Tibial nerve (tissue), 4 donors: ENCODE results near the gene PFN3. TPM values are rescaled to one million over a fixed set of nuclear protein-coding genes. Genes with fewer than 3 reads are reported as not detected.

Source experiments
- DNase-seq, 2 donors: peaks; one replicate each; pipeline ENCODE4 v3.0.0-alpha.2; 2019; ENCODE audit warnings: low spot score in 2 of 2
- H3K27ac ChIP-seq, 4 donors: fragments of 200-600 bp; sonication (generic) in 3 of 4; one replicate each; pipeline ENCODE4 v1.5.1; 2017 to 2019; ENCODE audit warnings: mild to moderate bottlenecking in 1 of 4
- H3K27me3 ChIP-seq, 2 donors: fragments of 200-600 bp; sonication (generic) in 1 of 2; one replicate each; pipeline versions ENCODE4 v1.5.1 to v1.6.0; 2017 to 2019
- H3K36me3 ChIP-seq, 3 donors: fragments of 200-600 bp; sonication (generic); one replicate each; pipeline ENCODE4 v1.5.1; 2018 to 2019
- H3K4me1 ChIP-seq, 4 donors: fragments of 200-600 bp; sonication (generic) in 3 of 4; one replicate each; pipeline ENCODE4 v1.5.1; 2017 to 2019
- H3K4me3 ChIP-seq, 4 donors: fragments of 200-600 bp; sonication (generic) in 3 of 4; one replicate each; pipeline ENCODE4 v1.5.1; 2017 to 2019; ENCODE audit warnings: mild to moderate bottlenecking in 1 of 4, moderate library complexity in 1 of 4
- H3K9me3 ChIP-seq, 4 donors: fragments of 200-600 bp; sonication (generic) in 3 of 4; one replicate each; pipeline ENCODE4 v1.5.1; 2017 to 2019
- CTCF ChIP-seq, 5 experiments: fragments of 200-600 bp in 3 of 5; fragments of 450-650 bp in 2 of 5; sonication (generic) in 3 of 5; IDR thresholded peaks; one replicate each; pipeline ENCODE4 v1.5.1; 2016 to 2019; ENCODE audit warnings: antibody characterized with exemption in 5 of 5, mild to moderate bottlenecking in 3 of 5, moderate library complexity in 2 of 5
- EP300 ChIP-seq, 2 donors: sonication (generic); formaldehyde crosslinking; IDR thresholded peaks; one replicate each; pipeline ENCODE4 v1.6.1; 2017; ENCODE audit warnings: antibody characterized with exemption in 2 of 2, mild to moderate bottlenecking in 1 of 2
- POLR2A ChIP-seq, 2 donors: fragments of 450-650 bp; IDR thresholded peaks; one replicate each; pipeline ENCODE4 v1.6.1; 2017; ENCODE audit warnings: antibody characterized with exemption in 2 of 2, mild to moderate bottlenecking in 2 of 2, moderate library complexity in 2 of 2
- WGBS, 2 donors: methylation state at CpG; one replicate each; pipeline ENCODE4 v1.1.5; 2018; 5-methylcytosine and 5-hydroxymethylcytosine counted together
- total RNA-seq, 4 donors: library from RNA; depleted of rRNA; stranded (reverse); fragments of >200 nt; gene quantifications; one replicate each; pipeline ENCODE4 v1.1.0, GENCODE V29; 2016

PFN3 gene
- total RNA-seq, 4 donors from 2014 or later = not detected

- Histone ChIP-seq H3K27me3 (peaks cover 0 to 24% of the 10 kb centered on the region in 2 donors), H3K27ac (no peak overlapping the region), H3K36me3 (no peaks in the 10 kb centered on the region), H3K4me3 (no peak overlapping the region), H3K4me1 (peaks cover 0 to 18% (median 0%) of the 10 kb centered on the region in 4 donors), H3K9me3 (no peaks in the 10 kb centered on the region)
- no peak for TF ChIP-seq CTCF (IDR thresholded peaks at IDR 0.05)
- no peak for TF ChIP-seq EP300 (IDR thresholded peaks at IDR 0.05)
- no peak for TF ChIP-seq POLR2A (IDR thresholded peaks at IDR 0.05)
- 21 to 22% methylated on average over 21 of the region's 21 CpGs for WGBS, 2 donors
- DNase-seq = no peak
These were observed 11.0 kb downstream of the PFN3 start for GRCh38 chr5:177389241-177390169.

GRCh38 chr5:177388521-177389052 lies 11.9 kb downstream of the PFN3 start:
- H3K27me3 ChIP-seq = peaks cover 0 to 25% of the 10 kb centered on the region in 2 donors
- WGBS, 2 donors = 86% methylated on average over 10 of the region's 10 CpGs
- H3K9me3 ChIP-seq = no peaks in the 10 kb centered on the region
- DNase-seq = no peak
- no peaks in the 10 kb centered on the region for H3K36me3 ChIP-seq
- no peak overlapping the region for H3K27ac ChIP-seq
- no peak overlapping the region for H3K4me3 ChIP-seq
- peaks cover 0 to 18% (median 0%) of the 10 kb centered on the region in 4 donors for H3K4me1 ChIP-seq
- no peak for TF ChIP-seq EP300 (IDR thresholded peaks at IDR 0.05)
- TF ChIP-seq CTCF (IDR thresholded peaks at IDR 0.05) = no peak
- no peak for TF ChIP-seq POLR2A (IDR thresholded peaks at IDR 0.05)

GRCh38 chr5:177387405-177387804 lies 13.1 kb downstream of the PFN3 start:
- Histone ChIP-seq H3K27ac (no peak overlapping the region), H3K4me3 (no peak overlapping the region), H3K36me3 (no peaks in the 10 kb centered on the region), H3K27me3 (peaks cover 0 to 25% of the 10 kb centered on the region in 2 donors), H3K9me3 (no peaks in the 10 kb centered on the region), H3K4me1 (peaks cover 0 to 18% (median 0%) of the 10 kb centered on the region in 4 donors)
- TF ChIP-seq CTCF (IDR thresholded peaks at IDR 0.05) (no peak), EP300 (IDR thresholded peaks at IDR 0.05) (no peak), POLR2A (IDR thresholded peaks at IDR 0.05) (no peak)
- DNase-seq = no peak
- WGBS, 2 donors = 81 to 83% methylated on average over 14 of the region's 14 CpGs

GRCh38 chr5:177386542-177386941 lies 13.9 kb downstream of the PFN3 start:
- Histone ChIP-seq H3K4me3 (no peak overlapping the region), H3K36me3 (no peaks in the 10 kb centered on the region), H3K27ac (no peak overlapping the region), H3K9me3 (no peaks in the 10 kb centered on the region), H3K4me1 (peaks cover 0 to 18% (median 0%) of the 10 kb centered on the region in 4 donors), H3K27me3 (peaks cover 0 to 34% of the 10 kb centered on the region in 2 donors)
- 81 to 84% methylated on average over 6 to 7 of the region's 8 CpGs for WGBS, 2 donors
- no peak for DNase-seq
- TF ChIP-seq POLR2A (IDR thresholded peaks at IDR 0.05) = no peak
- no peak for TF ChIP-seq CTCF (IDR thresholded peaks at IDR 0.05)

- no peak for DNase-seq
- H3K36me3 ChIP-seq = no peaks in the 10 kb centered on the region
- H3K4me1 ChIP-seq = peaks cover 0 to 17% (median 0%) of the 10 kb centered on the region in 4 donors
- no peak overlapping the region for H3K4me3 ChIP-seq
- 69 to 70% methylated on average over 11 of the region's 11 CpGs for WGBS, 2 donors
- no peaks in the 10 kb centered on the region for H3K9me3 ChIP-seq
- no peak for TF ChIP-seq POLR2A (IDR thresholded peaks at IDR 0.05)
- TF ChIP-seq CTCF (IDR thresholded peaks at IDR 0.05) = no peak
- TF ChIP-seq EP300 (IDR thresholded peaks at IDR 0.05) = no peak
- no peak overlapping the region for H3K27ac ChIP-seq
- peaks cover 0 to 41% of the 10 kb centered on the region in 2 donors for H3K27me3 ChIP-seq
These were observed 14.7 kb downstream of the PFN3 start for GRCh38 chr5:177385720-177386119.
